ENCODE results near the gene PSMG1.

The PSMG1 gene

GRCh38 chr21:39216290-39216689 is 33.0 kb upstream of the PSMG1 start:
- Histone ChIP-seq H3K9me3 (ENCODE audit: control insufficient read depth, low read length) (no peaks in the 10 kb centered on the region), H3K9ac (no peak overlapping the region), H3K4me3 (ENCODE audit: low read depth, low read length) (no peak overlapping the region), H2AFZ (no peak overlapping the region), H3K4me1 (no peaks in the 10 kb centered on the region), H3K36me3 (ENCODE audit: control insufficient read depth, insufficient read depth, low read length) (no peaks in the 10 kb centered on the region), H3K79me2 (no peaks in the 10 kb centered on the region), H3K27me3 (ENCODE audit: control insufficient read depth, insufficient read depth, low read length) (no peaks in the 10 kb centered on the region), H3K27ac (no peak overlapping the region), H3K4me2 (ENCODE audit: low read length) (no peak overlapping the region)
- no peak for TF ChIP-seq CTCF (IDR thresholded peaks at IDR 0.05)

GRCh38 chr21:39215078-39215477 is 31.8 kb upstream of the PSMG1 start:
- H3K36me3 ChIP-seq (ENCODE audit: control insufficient read depth, insufficient read depth, low read length), result no peaks in the 10 kb centered on the region
- H3K27me3 ChIP-seq (ENCODE audit: control insufficient read depth, insufficient read depth, low read length), result no peaks in the 10 kb centered on the region
- no peak overlapping the region for H3K27ac ChIP-seq
- H2AFZ ChIP-seq, result no peak overlapping the region
- TF ChIP-seq CTCF (IDR thresholded peaks at IDR 0.05), result no peak
- H3K9ac ChIP-seq, result no peak overlapping the region
- H3K79me2 ChIP-seq, result no peaks in the 10 kb centered on the region
- no peaks in the 10 kb centered on the region for H3K9me3 ChIP-seq (ENCODE audit: control insufficient read depth, low read length)
- H3K4me1 ChIP-seq, result no peaks in the 10 kb centered on the region
- H3K4me2 ChIP-seq (ENCODE audit: low read length), result no peak overlapping the region
- no peak overlapping the region for H3K4me3 ChIP-seq (ENCODE audit: low read depth, low read length)

- Histone ChIP-seq H2AFZ (no peak overlapping the region), H3K27me3 (ENCODE audit: control insufficient read depth, insufficient read depth, low read length) (no peaks in the 10 kb centered on the region), H3K27ac (no peak overlapping the region), H3K9me3 (ENCODE audit: control insufficient read depth, low read length) (no peaks in the 10 kb centered on the region), H3K9ac (no peak overlapping the region), H3K4me3 (ENCODE audit: low read depth, low read length) (no peak overlapping the region), H3K4me1 (no peaks in the 10 kb centered on the region), H3K79me2 (no peaks in the 10 kb centered on the region), H3K4me2 (ENCODE audit: low read length) (no peak overlapping the region), H3K36me3 (ENCODE audit: control insufficient read depth, insufficient read depth, low read length) (no peaks in the 10 kb centered on the region)
- no peak for TF ChIP-seq CTCF (IDR thresholded peaks at IDR 0.05)
These were observed 26.1 kb upstream of the PSMG1 start for GRCh38 chr21:39209334-39209688.

DNA sequence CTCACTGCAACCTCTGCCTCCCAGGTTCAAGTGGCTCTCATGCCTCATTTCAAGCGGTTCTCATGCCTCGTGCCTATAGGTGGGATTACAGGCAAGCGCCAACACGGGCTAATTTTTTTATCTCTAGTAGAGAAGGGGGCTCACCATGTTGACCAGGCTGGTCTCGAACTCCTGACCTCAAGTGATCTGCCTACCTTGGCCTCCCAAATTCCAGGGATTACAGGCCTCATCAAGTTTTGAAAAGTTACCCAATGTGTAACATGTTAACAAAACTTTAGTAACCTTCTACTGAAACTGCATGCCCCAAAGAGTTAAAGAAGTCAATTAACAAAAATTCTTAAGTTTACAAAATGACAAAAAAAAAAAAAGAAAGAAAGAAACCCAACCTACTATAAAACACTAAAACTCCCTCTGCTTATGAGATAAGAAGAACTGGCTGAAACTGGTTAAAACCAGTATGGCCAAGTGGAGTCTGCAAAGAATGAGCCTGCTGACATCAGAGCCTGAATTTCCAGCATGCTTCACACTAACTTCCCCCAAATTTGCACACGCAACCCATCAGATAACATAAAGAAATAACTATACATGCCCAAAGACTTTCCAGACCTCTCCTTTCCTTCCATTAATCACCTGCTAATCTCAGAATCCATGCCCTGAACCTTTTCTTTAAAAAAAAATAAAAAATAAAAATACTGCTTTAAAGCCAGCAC is 25.5 kb upstream of the PSMG1 start:
- H3K36me3 ChIP-seq (ENCODE audit: control insufficient read depth, insufficient read depth, low read length), result no peaks in the 10 kb centered on the region
- H3K4me1 ChIP-seq, result no peaks in the 10 kb centered on the region
- no peak overlapping the region for H3K4me3 ChIP-seq (ENCODE audit: low read depth, low read length)
- H3K27ac ChIP-seq, result no peak overlapping the region
- H3K4me2 ChIP-seq (ENCODE audit: low read length), result peak overlapping the region; percentile 28
- no peak overlapping the region for H2AFZ ChIP-seq
- no peaks in the 10 kb centered on the region for H3K27me3 ChIP-seq (ENCODE audit: control insufficient read depth, insufficient read depth, low read length)
- no peaks in the 10 kb centered on the region for H3K9me3 ChIP-seq (ENCODE audit: control insufficient read depth, low read length)
- no peaks in the 10 kb centered on the region for H3K79me2 ChIP-seq
- no peak for TF ChIP-seq CTCF (IDR thresholded peaks at IDR 0.05)
- H3K9ac ChIP-seq, result no peak overlapping the region

DNA sequence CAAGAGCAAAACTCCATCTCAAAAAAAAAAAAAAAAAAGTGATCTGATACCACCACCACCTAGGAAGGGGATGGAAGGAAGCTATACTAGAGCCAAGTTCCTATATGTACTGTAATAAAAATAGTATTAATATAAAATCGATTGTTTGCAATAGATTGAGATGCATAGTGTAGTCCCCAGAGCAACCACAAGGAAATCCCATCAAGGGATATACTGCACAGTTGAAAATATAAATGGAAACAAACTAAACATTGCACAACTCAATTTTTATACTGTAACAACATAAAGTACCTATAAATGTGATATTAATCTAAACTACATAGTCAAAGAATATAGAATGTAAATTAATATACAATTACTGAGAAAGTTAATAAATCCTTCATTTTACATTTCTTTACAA is 20.9 kb upstream of the PSMG1 start:
- H3K4me1 ChIP-seq, result no peaks in the 10 kb centered on the region
- no peaks in the 10 kb centered on the region for H3K27me3 ChIP-seq (ENCODE audit: control insufficient read depth, insufficient read depth, low read length)
- H3K9me3 ChIP-seq (ENCODE audit: control insufficient read depth, low read length), result no peaks in the 10 kb centered on the region
- H3K79me2 ChIP-seq, result no peaks in the 10 kb centered on the region
- no peak for TF ChIP-seq CTCF (IDR thresholded peaks at IDR 0.05)
- H3K4me3 ChIP-seq (ENCODE audit: low read depth, low read length), result no peak overlapping the region
- no peak overlapping the region for H3K4me2 ChIP-seq (ENCODE audit: low read length)
- H2AFZ ChIP-seq, result no peak overlapping the region
- H3K9ac ChIP-seq, result no peak overlapping the region
- H3K27ac ChIP-seq, result no peak overlapping the region
- H3K36me3 ChIP-seq (ENCODE audit: control insufficient read depth, insufficient read depth, low read length), result no peaks in the 10 kb centered on the region

Measured in parathyroid adenoma (tissue), 2 donors.